Glutamatergic neuron (in vitro differentiated cells): ENCODE measurements around the gene HDAC4. TPM values are rescaled to one million over a fixed set of nuclear protein-coding genes. Genes with fewer than 3 reads are reported as not detected.

ENCODE experiments used
- DNase-seq: peaks from one replicate; pipeline ENCODE4 v3.0.0; 2022
- H3K27ac Mint-ChIP-seq: one replicate; pipeline ENCODE4 v1.8.0; 2020; ENCODE audit warnings: mild to moderate bottlenecking, mixed read lengths, inconsistent platforms; ENCODE audit not compliant: unreplicated experiment
- H3K27me3 Mint-ChIP-seq: one replicate; pipeline ENCODE4 v1.8.0; 2020; ENCODE audit warnings: mild to moderate bottlenecking, moderate library complexity, mixed read lengths, inconsistent platforms; ENCODE audit not compliant: unreplicated experiment
- H3K36me3 Mint-ChIP-seq: one replicate; pipeline ENCODE4 v1.8.0; 2020; ENCODE audit warnings: mild to moderate bottlenecking, mixed read lengths, inconsistent platforms; ENCODE audit not compliant: unreplicated experiment
- H3K4me1 Mint-ChIP-seq: one replicate; pipeline ENCODE4 v1.8.0; 2020; ENCODE audit warnings: mild to moderate bottlenecking, low read depth, mixed read lengths, inconsistent platforms; ENCODE audit not compliant: unreplicated experiment
- H3K4me3 Mint-ChIP-seq: one replicate; pipeline ENCODE4 v1.8.0; 2020; ENCODE audit warnings: mild to moderate bottlenecking, mixed read lengths, inconsistent platforms; ENCODE audit not compliant: unreplicated experiment
- H3K9me3 Mint-ChIP-seq: one replicate; pipeline ENCODE4 v1.8.0; 2020; ENCODE audit warnings: mild to moderate bottlenecking, moderate library complexity, mixed read lengths, inconsistent platforms; ENCODE audit not compliant: unreplicated experiment
- CTCF ChIP-seq: fragments of 200-600 bp; sonication (generic); IDR thresholded peaks from one replicate; pipeline ENCODE4 v1.5.0; 2021; ENCODE audit not compliant: partially characterized antibody, unreplicated experiment
- total RNA-seq: library from RNA; stranded (reverse); fragmentation: NEBNext Ultra II Directional; extraction: Animal tissue kit (Norgen Biotek cat#: 25700); gene quantifications from one replicate; pipeline ENCODE4 v1.2.1, GENCODE V29; 2021; ENCODE audit not compliant: unreplicated experiment

The HDAC4 gene
- total RNA-seq, 1 donor from 2014 or later, result 90.6 TPM

GRCh38 chr2:239092571-239093294 is 308.1 kb downstream of the HDAC4 start:
- DNase-seq, result no peak

GRCh38 chr2:239089884-239090283 is 310.9 kb downstream of the HDAC4 start:
- peaks cover 5% of the 10 kb centered on the region for H3K27me3 Mint-ChIP-seq
- H3K36me3 Mint-ChIP-seq, result peaks cover 4% of the 10 kb centered on the region
- no peak overlapping the region for H3K27ac Mint-ChIP-seq
- H3K9me3 Mint-ChIP-seq, result peaks cover 10% of the 10 kb centered on the region
- H3K4me1 Mint-ChIP-seq, result peaks cover 16% of the 10 kb centered on the region
- TF ChIP-seq CTCF, result no peak
- no peak for DNase-seq
- H3K4me3 Mint-ChIP-seq, result no peak overlapping the region

More at GRCh38 chr2:239092571-239093294, 308.1 kb downstream of the HDAC4 start:
- Mint-ChIP-seq H3K9me3 (peaks cover 9% of the 10 kb centered on the region), H3K4me1 (peaks cover 12% of the 10 kb centered on the region), H3K36me3 (peaks cover 4% of the 10 kb centered on the region), H3K27ac (no peak overlapping the region), H3K27me3 (peaks cover 8% of the 10 kb centered on the region), H3K4me3 (no peak overlapping the region)
- TF ChIP-seq CTCF, result no peak

GRCh38 chr2:239087046-239087710 is 313.6 kb downstream of the HDAC4 start:
- peaks cover 10% of the 10 kb centered on the region for H3K9me3 Mint-ChIP-seq
- H3K27ac Mint-ChIP-seq, result peak overlapping the region; percentile 43
- no peak overlapping the region for H3K4me3 Mint-ChIP-seq
- TF ChIP-seq CTCF, result no peak
- H3K36me3 Mint-ChIP-seq, result peaks cover 4% of the 10 kb centered on the region
- peaks cover 5% of the 10 kb centered on the region for H3K27me3 Mint-ChIP-seq
- H3K4me1 Mint-ChIP-seq, result peaks cover 9% of the 10 kb centered on the region
- no peak for DNase-seq

- Mint-ChIP-seq H3K4me1 (peaks cover 9% of the 10 kb centered on the region), H3K36me3 (peaks cover 4% of the 10 kb centered on the region), H3K27ac (no peak overlapping the region), H3K9me3 (peaks cover 10% of the 10 kb centered on the region), H3K27me3 (peaks cover 5% of the 10 kb centered on the region), H3K4me3 (no peak overlapping the region)
- no peak for DNase-seq
- TF ChIP-seq CTCF, result no peak
These were observed 314.3 kb downstream of the HDAC4 start for GRCh38 chr2:239086325-239087020.
